GM18861 (cell line): ENCODE data around the gene CTTN.

Experiments used
- ATAC-seq: cut with Tn5 transposase; IDR thresholded peaks from one replicate; pipeline ENCODE4 v1.9.1; 2021; ENCODE audit not compliant: unreplicated experiment

Gene CTTN

GRCh38 chr11:70472240-70472639 is 73.9 kb downstream of the CTTN start:
- no peak for ATAC-seq

- ATAC-seq, result no peak
Measured at GRCh38 chr11:70473186-70473872, 75.0 kb downstream of the CTTN start.

GRCh38 chr11:70473873-70474690 is 75.8 kb downstream of the CTTN start:
- no peak for ATAC-seq

GRCh38 chr11:70474710-70475109 is 76.4 kb downstream of the CTTN start:
- no peak for ATAC-seq

- no peak for ATAC-seq
Measured at GRCh38 chr11:70476669-70477068, 78.3 kb downstream of the CTTN start.

- no peak for ATAC-seq
Measured at GRCh38 chr11:70477176-70477575, 78.8 kb downstream of the CTTN start.

GRCh38 chr11:70477609-70478008 is 79.3 kb downstream of the CTTN start:
- ATAC-seq, result no peak

GRCh38 chr11:70478166-70478890 is 80.0 kb downstream of the CTTN start:
- ATAC-seq, result no peak

- ATAC-seq, result no peak
Measured at GRCh38 chr11:70480711-70481110, 82.4 kb downstream of the CTTN start.

- no peak for ATAC-seq
Measured at GRCh38 chr11:70481625-70482528, 83.5 kb downstream of the CTTN start.

GRCh38 chr11:70482529-70482917 is 84.2 kb downstream of the CTTN start:
- no peak for ATAC-seq

- ATAC-seq, result no peak
Measured at GRCh38 chr11:70483077-70483861, 84.9 kb downstream of the CTTN start.

GRCh38 chr11:70483917-70484316 is 85.6 kb downstream of the CTTN start:
- ATAC-seq, result no peak

GRCh38 chr11:70485326-70486025 is 87.1 kb downstream of the CTTN start:
- no peak for ATAC-seq

- ATAC-seq, result no peak
Measured at GRCh38 chr11:70486026-70486415, 87.7 kb downstream of the CTTN start.
